Measurements from ENCODE around the gene WDR70. TPM values are rescaled to one million over a fixed set of nuclear protein-coding genes. Genes with fewer than 3 reads are reported as not detected.
"Not testable (repeated sequence)": the region's sequence is repeated elsewhere in the genome, so short reads cannot be mapped to it uniquely, and the experiment has no call there.

The WDR70 gene
- 10 to 100 TPM in 4 of 6 experiments, 1 to 10 TPM in 2; 8.8 to 13.4 (median 11.3) TPM for total RNA-seq
- long read RNA-seq, result 0 reads

DNA sequence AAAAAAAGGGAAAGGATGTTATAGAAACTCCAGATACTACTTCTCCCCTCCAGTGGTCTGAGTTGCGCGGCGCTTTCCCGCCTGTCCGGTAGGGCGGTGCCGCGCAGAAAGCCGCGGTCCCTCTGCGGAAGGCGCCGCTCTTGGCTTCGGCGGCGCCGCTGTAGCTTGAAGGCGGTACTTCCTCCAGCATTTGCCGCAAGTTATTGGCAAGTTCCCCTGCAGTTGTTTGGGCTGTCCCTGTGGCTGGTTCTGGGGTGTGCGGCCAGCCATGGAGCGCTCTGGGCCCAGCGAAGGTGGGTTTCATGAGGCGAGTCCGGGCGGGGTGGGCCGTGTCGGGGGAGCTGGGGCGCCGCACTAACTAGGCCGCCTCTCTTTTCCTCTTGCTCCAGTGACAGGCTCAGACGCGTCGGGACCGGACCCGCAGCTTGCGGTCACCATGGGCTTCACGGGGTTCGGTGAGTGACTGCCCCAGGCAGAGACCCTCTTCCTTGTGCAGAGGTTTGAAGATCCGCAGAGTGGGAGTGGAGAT, at the start of gene WDR70:
Gene WDR70, plus strand, starts transcription at position 219 of the 529 bp plus-strand sequence. Its CDS starts 50 bp downstream, at position 269.
- Histone ChIP-seq H3K36me3 (peaks cover 0 to 22% (median 1%) of the 10 kb centered on the region in 4 donors), H3K4me3 (peak within 1 kb of the TSS; percentile 91 to 97 (median 94)), H3K4me1 (peaks cover 0 to 12% (median 0%) of the 10 kb centered on the region in 4 donors)
- TF ChIP-seq, protein P1, sequence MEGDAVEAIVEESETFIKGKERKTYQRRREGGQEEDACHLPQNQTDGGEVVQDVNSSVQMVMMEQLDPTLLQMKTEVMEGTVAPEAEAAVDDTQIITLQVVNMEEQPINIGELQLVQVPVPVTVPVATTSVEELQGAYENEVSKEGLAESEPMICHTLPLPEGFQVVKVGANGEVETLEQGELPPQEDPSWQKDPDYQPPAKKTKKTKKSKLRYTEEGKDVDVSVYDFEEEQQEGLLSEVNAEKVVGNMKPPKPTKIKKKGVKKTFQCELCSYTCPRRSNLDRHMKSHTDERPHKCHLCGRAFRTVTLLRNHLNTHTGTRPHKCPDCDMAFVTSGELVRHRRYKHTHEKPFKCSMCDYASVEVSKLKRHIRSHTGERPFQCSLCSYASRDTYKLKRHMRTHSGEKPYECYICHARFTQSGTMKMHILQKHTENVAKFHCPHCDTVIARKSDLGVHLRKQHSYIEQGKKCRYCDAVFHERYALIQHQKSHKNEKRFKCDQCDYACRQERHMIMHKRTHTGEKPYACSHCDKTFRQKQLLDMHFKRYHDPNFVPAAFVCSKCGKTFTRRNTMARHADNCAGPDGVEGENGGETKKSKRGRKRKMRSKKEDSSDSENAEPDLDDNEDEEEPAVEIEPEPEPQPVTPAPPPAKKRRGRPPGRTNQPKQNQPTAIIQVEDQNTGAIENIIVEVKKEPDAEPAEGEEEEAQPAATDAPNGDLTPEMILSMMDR (IDR thresholded peaks at IDR 0.05), result peak; percentile 60 to 76 (median 67)
- peak; percentile 37 for TF ChIP-seq POLR2A (IDR thresholded peaks at IDR 0.05)
- DNase-seq (peak; percentile 89 to 92 (median 90)), ATAC-seq (peak; percentile 100)
- intact Hi-C loops (cut with DNase I); H3K27me3 ChIP-seq; H3K27ac ChIP-seq; H3K9me3 ChIP-seq: not testable (repeated sequence)
- 0% methylated on average over 12 of the region's 39 CpGs for WGBS (ENCODE audit: insufficient coverage, low coverage, low lambda C conversion rate, missing lambda C conversion rate)

DNA sequence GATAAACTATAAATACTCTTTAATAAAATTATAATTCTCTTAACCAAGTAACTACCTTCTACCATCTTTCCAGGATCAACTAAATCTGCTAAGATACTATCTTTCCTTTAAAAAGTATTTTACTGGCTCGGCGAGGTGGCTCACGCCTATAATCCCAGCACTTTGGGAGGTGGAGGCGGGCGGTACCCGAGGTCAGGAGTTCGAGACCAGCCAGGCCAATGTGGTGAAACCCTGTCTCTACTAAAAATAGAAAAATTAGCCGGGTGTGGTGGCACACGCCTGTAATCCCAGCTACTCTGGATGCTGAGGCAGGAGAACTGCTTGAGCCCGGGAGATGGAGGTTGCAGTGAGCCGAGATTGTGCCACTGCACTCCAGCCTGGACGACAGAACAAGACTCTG, 44.4 kb upstream of the WDR70 start:
- H3K4me3 ChIP-seq; ATAC-seq; DNase-seq; H3K27me3 ChIP-seq; H3K27ac ChIP-seq; H3K4me1 ChIP-seq; H3K9me3 ChIP-seq; intact Hi-C loops (cut with DNase I): not testable (repeated sequence)
- peaks cover 0 to 60% (median 6%) of the 10 kb centered on the region in 4 donors for H3K36me3 ChIP-seq
- WGBS (ENCODE audit: insufficient coverage, low coverage, low lambda C conversion rate, missing lambda C conversion rate), result 93% methylated on average over 11 of the region's 12 CpGs

DNA sequence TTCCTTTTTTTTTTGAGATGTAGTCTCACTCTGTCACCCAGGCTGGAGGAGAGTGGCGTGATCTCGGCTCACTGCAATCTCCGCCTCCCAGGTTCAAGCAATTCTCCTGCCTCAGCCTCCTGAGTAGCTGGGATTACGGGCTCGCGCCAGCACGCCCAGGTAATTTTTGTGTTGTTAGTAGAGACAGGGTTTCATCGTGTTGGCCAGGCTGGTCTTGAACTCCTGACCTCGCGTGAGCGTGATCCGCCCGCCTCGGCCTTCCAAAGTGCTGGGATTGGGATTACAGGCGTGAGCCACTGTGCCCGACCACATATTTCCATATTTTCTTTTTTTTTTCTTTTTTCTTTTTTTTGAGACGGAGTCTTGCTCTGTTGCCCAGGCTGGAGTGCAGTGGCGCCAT, 36.4 kb upstream of the WDR70 start:
- peaks cover 0 to 55% (median 12%) of the 10 kb centered on the region in 4 donors for H3K36me3 ChIP-seq
- H3K4me3 ChIP-seq; intact Hi-C loops (cut with DNase I); DNase-seq; H3K27me3 ChIP-seq; H3K27ac ChIP-seq; H3K9me3 ChIP-seq; H3K4me1 ChIP-seq; ATAC-seq: not testable (repeated sequence)
- WGBS (ENCODE audit: insufficient coverage, low coverage, low lambda C conversion rate, missing lambda C conversion rate), result 94% methylated on average over 12 of the region's 18 CpGs

DNA sequence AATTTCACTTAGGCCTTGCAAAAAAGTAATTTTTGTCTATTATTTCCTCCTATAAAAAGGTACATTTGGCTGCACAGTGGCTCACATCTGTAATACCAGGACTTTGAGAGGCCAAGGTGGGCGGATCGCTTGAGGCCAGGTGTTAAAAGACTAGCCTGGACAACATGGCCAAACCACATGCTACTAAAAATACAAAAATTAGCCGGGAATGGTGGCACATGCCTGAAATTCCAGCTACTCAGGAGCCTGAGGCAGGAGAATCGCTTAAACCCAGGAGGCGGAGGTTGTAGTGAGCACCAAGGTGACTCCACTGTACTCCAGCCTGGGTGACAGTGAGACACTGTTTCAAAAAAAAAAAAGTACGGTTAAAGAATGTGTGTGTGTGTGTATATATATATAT, 24.0 kb upstream of the WDR70 start:
- DNase-seq (no peak), ATAC-seq (no peak)
- 95% methylated on average over 5 of the region's 6 CpGs for WGBS (ENCODE audit: insufficient coverage, low coverage, low lambda C conversion rate, missing lambda C conversion rate)
- no peak overlapping the region for H3K4me3 ChIP-seq
- H3K27me3 ChIP-seq, result no peaks in the 10 kb centered on the region
- H3K27ac ChIP-seq, result no peak overlapping the region
- H3K4me1 ChIP-seq, result no peaks in the 10 kb centered on the region
- TF ChIP-seq POLR2A (IDR thresholded peaks at IDR 0.05), result no peak
- H3K9me3 ChIP-seq, result no peaks in the 10 kb centered on the region
- intact Hi-C loops (cut with DNase I), result no loop called here
- H3K36me3 ChIP-seq, result peaks cover 0 to 69% (median 20%) of the 10 kb centered on the region in 4 donors

DNA sequence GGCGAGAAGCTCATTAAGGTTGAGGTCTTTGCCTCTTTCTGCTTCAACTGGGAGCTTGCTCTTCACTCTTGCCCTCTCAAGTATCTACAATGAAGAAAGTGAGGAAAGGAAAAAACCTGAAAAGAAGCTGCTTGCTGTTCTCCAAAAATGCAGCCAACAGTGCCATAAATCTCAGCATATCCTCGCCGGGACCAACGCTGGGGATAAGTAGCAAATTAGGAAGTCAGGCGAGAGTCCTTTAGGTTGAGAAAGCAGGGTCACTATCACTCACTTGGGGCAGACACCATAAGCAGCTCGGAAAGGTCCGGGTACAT, 8.6 kb upstream of the WDR70 start:
- Histone ChIP-seq H3K4me1 (peaks cover 0 to 15% (median 6%) of the 10 kb centered on the region in 4 donors), H3K27me3 (no peaks in the 10 kb centered on the region), H3K27ac (peak overlapping the region; percentile 7 to 73 (median 56)), H3K36me3 (no peaks in the 10 kb centered on the region), H3K4me3 (peak overlapping the region; percentile 71 to 92 (median 90)), H3K9me3 (no peaks in the 10 kb centered on the region)
- no peak for ATAC-seq
- no peak for TF ChIP-seq POLR2A (IDR thresholded peaks at IDR 0.05)
- TF ChIP-seq, protein P1 (IDR thresholded peaks at IDR 0.05), result no peak
- 0% methylated on average over 7 of the region's 7 CpGs for WGBS (ENCODE audit: insufficient coverage, low coverage, low lambda C conversion rate, missing lambda C conversion rate)
- intact Hi-C loops (cut with DNase I), result no loop called here
- no peak for DNase-seq

DNA sequence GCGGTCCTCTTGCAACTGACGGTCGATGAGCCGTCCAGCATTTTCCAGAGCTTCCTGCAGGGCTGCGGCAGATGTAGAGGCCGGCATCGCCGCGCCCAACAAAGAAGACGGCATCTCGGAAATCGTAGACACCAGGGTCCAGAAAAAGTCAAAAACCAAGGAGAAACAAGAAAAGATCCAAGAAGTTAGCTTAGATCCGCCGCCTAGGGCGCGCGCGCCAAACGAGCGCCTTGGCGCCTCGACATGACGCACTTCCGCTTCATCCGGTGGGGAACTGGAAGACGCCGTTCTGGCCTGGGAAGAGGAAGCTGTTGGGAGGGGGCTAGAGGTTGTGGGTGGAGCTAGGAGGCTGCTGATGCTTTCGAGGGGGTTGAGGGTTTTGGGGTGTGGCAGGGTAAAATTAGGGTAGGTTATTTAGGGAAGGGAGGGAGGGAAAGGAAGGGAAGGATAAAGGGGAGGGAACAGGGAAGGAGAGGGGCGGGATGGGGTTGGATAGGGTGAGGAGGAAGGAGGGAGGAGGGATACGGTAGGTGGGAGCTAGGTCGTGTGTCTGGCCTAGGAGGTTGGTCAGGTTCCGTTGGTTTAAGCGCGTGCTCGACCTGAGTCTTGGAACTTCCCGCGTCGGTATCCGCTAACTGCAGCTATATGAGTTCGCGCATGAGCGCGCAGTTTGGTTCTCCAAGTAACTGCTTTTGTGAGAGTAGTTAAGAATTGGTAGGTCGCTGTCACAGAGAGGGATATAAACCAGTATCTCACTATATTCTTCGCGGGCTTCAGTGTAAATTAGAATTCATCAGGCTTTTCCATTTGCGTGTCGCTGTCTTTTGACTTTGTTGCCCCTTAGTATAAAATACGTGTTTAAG, 8.0 kb upstream of the WDR70 start, which contains the start of gene NUP155:
Gene NUP155, minus strand, starts transcription at position 243 of the 863 bp plus-strand sequence. Its CDS starts 129 bp downstream, at position 114.
- Histone ChIP-seq H3K27ac (peak within 1 kb of the TSS; percentile 7 to 73 (median 56)), H3K27me3 (no peaks in the 10 kb centered on the region), H3K36me3 (no peaks in the 10 kb centered on the region), H3K9me3 (no peaks in the 10 kb centered on the region), H3K4me1 (peaks cover 0 to 15% (median 6%) of the 10 kb centered on the region in 4 donors), H3K4me3 (peak within 1 kb of the TSS; percentile 71 to 92 (median 90))
- peak; percentile 42 for TF ChIP-seq POLR2A (IDR thresholded peaks at IDR 0.05)
- TF ChIP-seq, protein P1 (IDR thresholded peaks at IDR 0.05), result no peak
- WGBS (ENCODE audit: insufficient coverage, low coverage, low lambda C conversion rate, missing lambda C conversion rate), result 2% methylated on average over 42 of the region's 49 CpGs
- ATAC-seq (peak; percentile 97 to 98 (median 98)), DNase-seq (peak; percentile 91 to 95 (median 95))
- intact Hi-C loops (cut with DNase I), result no loop called here
